Measurements from ENCODE around the gene ZSWIM3.

Gene ZSWIM3

DNA sequence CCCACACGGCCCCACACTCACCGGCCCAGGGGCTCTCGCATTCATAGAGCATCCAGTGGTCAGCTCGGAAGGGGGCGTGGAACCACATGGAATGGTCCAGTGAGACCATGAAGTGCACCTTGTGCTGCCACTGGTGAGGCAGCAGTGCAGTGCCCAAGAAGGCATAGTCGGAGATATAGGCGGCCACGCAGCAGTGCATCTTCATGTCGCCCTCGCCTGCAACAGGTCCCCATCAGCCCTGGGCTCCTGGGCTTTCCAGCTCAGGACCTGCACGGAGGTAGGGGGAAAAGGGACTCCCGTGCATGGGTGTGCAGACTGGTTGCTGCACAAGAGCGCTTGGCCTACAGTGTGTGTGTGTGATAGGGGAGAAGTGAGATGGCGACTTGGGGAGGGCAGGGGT, 13.9 kb upstream of the ZSWIM3 start:
- Histone ChIP-seq H3K4me1 (no peaks in the 10 kb centered on the region), H3K27me3 (no peaks in the 10 kb centered on the region), H3K9me3 (no peaks in the 10 kb centered on the region), H3K36me3 (peaks cover 36% of the 10 kb centered on the region), H3K4me3 (ENCODE audit: low read depth, low read length) (no peak overlapping the region)
- no peak for DNase-seq
- TF ChIP-seq, protein P1, sequence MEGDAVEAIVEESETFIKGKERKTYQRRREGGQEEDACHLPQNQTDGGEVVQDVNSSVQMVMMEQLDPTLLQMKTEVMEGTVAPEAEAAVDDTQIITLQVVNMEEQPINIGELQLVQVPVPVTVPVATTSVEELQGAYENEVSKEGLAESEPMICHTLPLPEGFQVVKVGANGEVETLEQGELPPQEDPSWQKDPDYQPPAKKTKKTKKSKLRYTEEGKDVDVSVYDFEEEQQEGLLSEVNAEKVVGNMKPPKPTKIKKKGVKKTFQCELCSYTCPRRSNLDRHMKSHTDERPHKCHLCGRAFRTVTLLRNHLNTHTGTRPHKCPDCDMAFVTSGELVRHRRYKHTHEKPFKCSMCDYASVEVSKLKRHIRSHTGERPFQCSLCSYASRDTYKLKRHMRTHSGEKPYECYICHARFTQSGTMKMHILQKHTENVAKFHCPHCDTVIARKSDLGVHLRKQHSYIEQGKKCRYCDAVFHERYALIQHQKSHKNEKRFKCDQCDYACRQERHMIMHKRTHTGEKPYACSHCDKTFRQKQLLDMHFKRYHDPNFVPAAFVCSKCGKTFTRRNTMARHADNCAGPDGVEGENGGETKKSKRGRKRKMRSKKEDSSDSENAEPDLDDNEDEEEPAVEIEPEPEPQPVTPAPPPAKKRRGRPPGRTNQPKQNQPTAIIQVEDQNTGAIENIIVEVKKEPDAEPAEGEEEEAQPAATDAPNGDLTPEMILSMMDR (IDR thresholded peaks at IDR 0.05; ENCODE audit: low read depth, low read length) = no peak

DNA sequence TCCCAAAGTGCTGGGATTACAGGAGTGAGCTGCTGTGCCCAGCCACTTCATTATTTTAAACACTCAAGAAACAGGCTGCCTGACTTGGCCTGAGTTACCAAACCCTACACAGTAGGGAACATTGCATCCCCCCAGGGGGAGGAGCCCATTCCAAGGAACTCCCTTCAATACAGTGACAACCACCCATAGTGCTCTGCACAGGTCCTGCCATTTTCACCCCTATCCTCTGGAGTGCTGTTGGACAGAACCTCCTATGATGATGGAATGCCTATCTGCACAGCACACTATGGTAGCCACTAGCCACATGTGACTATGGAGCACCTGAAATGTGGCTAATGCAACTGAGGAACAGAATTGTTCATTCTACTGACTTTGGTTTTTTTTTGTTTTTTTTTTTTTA, 12.0 kb upstream of the ZSWIM3 start:
- peaks cover 37% of the 10 kb centered on the region for H3K36me3 ChIP-seq
- H3K27me3 ChIP-seq = no peaks in the 10 kb centered on the region
- TF ChIP-seq, protein P1 (IDR thresholded peaks at IDR 0.05; ENCODE audit: low read depth, low read length) = no peak
- no peak overlapping the region for H3K4me3 ChIP-seq (ENCODE audit: low read depth, low read length)
- H3K9me3 ChIP-seq = no peaks in the 10 kb centered on the region
- DNase-seq = no peak
- no peaks in the 10 kb centered on the region for H3K4me1 ChIP-seq

DNA sequence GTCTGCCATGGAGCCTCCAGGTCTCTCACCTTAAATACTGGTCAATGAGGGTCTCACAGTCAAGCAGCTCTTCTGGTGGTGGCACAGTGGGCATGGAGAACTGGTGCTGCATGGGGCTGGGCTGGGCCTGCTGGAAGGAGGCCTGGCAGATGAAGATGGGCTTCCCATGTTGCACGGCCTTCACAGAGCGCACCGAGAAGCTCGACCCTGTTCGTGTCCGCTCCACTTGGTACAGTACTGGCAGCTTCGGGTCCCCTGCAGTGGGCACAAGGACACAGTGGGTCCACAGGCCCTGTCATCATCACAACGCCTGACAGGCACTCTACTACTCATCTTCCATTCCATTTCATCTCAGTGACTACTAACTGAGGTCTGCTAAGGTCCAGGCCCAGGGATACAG, 9.0 kb upstream of the ZSWIM3 start:
- Histone ChIP-seq H3K9me3 (no peaks in the 10 kb centered on the region), H3K36me3 (peaks cover 25% of the 10 kb centered on the region)
- TF ChIP-seq, protein P1 (IDR thresholded peaks at IDR 0.05; ENCODE audit: low read depth, low read length) = no peak

DNA sequence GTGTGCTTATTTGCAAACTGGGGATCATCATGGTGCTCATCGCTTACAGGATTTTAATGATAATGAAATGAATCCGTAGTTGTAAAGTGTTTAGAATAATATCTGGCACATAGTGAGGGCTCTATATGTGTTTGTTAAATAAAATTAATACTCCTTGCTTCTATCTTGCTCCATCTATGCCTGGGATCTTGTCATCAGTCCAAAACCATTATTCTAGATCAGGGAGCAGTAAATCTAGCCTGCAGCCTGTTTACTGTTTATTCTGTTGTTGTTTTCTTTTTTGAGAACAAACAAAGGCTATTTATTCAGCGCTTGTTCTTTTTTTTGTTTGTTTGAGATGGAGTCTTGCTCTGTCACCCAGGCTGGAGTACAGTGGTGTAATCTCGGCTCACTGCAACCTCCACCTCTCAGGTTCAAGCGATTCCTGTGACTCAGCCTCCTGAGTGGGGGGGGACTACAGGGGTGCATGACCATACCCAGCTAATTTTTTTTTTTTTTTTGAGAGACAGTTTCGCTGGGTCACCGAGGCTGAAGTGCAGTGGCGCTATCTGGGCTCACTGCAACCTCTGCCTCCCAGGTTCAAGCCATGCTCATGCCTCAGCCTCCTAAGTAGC, 8.3 kb upstream of the ZSWIM3 start:
- Histone ChIP-seq H3K4me3 (ENCODE audit: low read depth, low read length) (no peak overlapping the region), H3K9me3 (no peaks in the 10 kb centered on the region), H3K4me1 (no peaks in the 10 kb centered on the region), H3K36me3 (peaks cover 18% of the 10 kb centered on the region), H3K27me3 (no peaks in the 10 kb centered on the region)
- no peak for DNase-seq
- TF ChIP-seq, protein P1 (IDR thresholded peaks at IDR 0.05; ENCODE audit: low read depth, low read length) = no peak

More for the DNA sequence above, 9.0 kb upstream of the ZSWIM3 start:
- no peaks in the 10 kb centered on the region for H3K27me3 ChIP-seq
- no peak for DNase-seq
- H3K4me1 ChIP-seq = no peaks in the 10 kb centered on the region
- no peak overlapping the region for H3K4me3 ChIP-seq (ENCODE audit: low read depth, low read length)

DNA sequence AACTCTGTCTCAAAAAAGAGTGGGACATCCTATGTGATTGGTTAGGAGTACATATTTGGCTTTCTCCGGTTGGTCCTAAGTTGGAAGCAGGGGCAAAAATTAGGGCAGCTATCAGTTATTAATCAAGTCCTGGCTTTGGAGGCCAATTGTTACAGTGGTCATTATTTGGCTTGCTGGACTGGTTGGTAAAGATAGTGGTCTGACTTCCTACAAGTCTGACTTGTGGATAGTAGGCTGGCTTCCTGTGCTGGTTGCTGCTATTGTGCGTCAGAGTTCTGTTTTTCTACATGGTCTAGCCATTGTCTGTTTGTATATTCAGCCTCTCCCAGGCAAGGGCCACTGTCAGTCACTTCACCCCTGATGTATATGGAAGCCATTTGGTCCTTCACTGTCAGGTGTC, 7.2 kb upstream of the ZSWIM3 start:
- Histone ChIP-seq H3K4me1 (no peaks in the 10 kb centered on the region), H3K9me3 (no peaks in the 10 kb centered on the region), H3K4me3 (ENCODE audit: low read depth, low read length) (no peak overlapping the region), H3K27me3 (no peaks in the 10 kb centered on the region), H3K36me3 (peaks cover 7% of the 10 kb centered on the region)
- no peak for DNase-seq
- TF ChIP-seq, protein P1 (IDR thresholded peaks at IDR 0.05; ENCODE audit: low read depth, low read length) = no peak

- TF ChIP-seq, protein P1 (IDR thresholded peaks at IDR 0.05; ENCODE audit: low read depth, low read length) = no peak
- no peaks in the 10 kb centered on the region for H3K27me3 ChIP-seq
- H3K9me3 ChIP-seq = no peaks in the 10 kb centered on the region
- H3K4me3 ChIP-seq (ENCODE audit: low read depth, low read length) = no peak overlapping the region
- DNase-seq = no peak
- H3K36me3 ChIP-seq = peaks cover 7% of the 10 kb centered on the region
- no peaks in the 10 kb centered on the region for H3K4me1 ChIP-seq
Observed at GRCh38 chr20:45850926-45851325, 6.5 kb upstream of the ZSWIM3 start.
